T-helper 1 cell treated with Interleukin-12 subunit alpha and Interleukin-12 subunit beta and Interleukin-4 antibody, amounts not matched to agents 30 μg/mL and 1 μg/mL, for 36 hours (primary cell): ENCODE data around the gene NDUFA8.

Source experiments
- H3K27ac Mint-ChIP-seq: one replicate; pipeline ENCODE4 v1.8.0; 2021; ENCODE audit warnings: mild to moderate bottlenecking, mixed read lengths
- H3K27me3 Mint-ChIP-seq: one replicate; pipeline ENCODE4 v1.8.0; 2021; ENCODE audit warnings: low read depth, mixed read lengths
- H3K36me3 Mint-ChIP-seq: one replicate; pipeline ENCODE4 v1.8.0; 2021; ENCODE audit warnings: low read depth, mixed read lengths
- H3K4me1 Mint-ChIP-seq: one replicate; pipeline ENCODE4 v1.8.0; 2021; ENCODE audit warnings: low read depth, mixed read lengths
- H3K4me3 Mint-ChIP-seq: one replicate; pipeline ENCODE4 v1.8.0; 2021; ENCODE audit warnings: mild to moderate bottlenecking, moderate library complexity, mixed read lengths
- H3K9me3 Mint-ChIP-seq: one replicate; pipeline ENCODE4 v1.8.0; 2021; ENCODE audit warnings: mixed read lengths

The NDUFA8 gene

GRCh38 chr9:122115176-122116035 lies 44.2 kb downstream of the NDUFA8 start:
- no peak overlapping the region for H3K27ac Mint-ChIP-seq
- H3K27me3 Mint-ChIP-seq = no peaks in the 10 kb centered on the region
- no peaks in the 10 kb centered on the region for H3K9me3 Mint-ChIP-seq
- H3K4me1 Mint-ChIP-seq = no peaks in the 10 kb centered on the region
- no peak overlapping the region for H3K4me3 Mint-ChIP-seq
- no peaks in the 10 kb centered on the region for H3K36me3 Mint-ChIP-seq

- Mint-ChIP-seq H3K36me3 (no peaks in the 10 kb centered on the region), H3K4me3 (no peak overlapping the region), H3K4me1 (no peaks in the 10 kb centered on the region), H3K27ac (no peak overlapping the region), H3K9me3 (no peaks in the 10 kb centered on the region), H3K27me3 (no peaks in the 10 kb centered on the region)
Measured at GRCh38 chr9:122113574-122113973, 46.0 kb downstream of the NDUFA8 start.

DNA sequence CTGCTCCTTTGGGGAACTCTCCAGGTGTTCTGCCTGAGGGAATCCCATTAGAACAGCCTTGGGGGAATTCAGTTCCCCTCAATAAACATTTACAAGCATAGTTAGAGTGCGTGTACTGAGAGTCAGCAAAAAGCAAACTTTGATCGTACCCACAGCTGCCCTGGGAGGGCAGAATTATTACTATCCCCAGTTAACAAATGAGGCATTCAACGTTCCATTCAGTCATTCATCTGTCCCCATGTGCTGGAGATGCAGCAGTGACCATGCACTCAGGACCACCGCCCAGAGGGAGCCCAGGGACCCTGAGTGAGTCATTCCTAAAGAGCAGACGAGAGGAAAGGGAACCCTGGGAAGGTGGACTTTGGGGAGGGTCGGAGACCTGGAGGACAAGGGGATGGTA lies 47.3 kb downstream of the NDUFA8 start:
- H3K27me3 Mint-ChIP-seq = no peaks in the 10 kb centered on the region
- H3K36me3 Mint-ChIP-seq = no peaks in the 10 kb centered on the region
- no peaks in the 10 kb centered on the region for H3K9me3 Mint-ChIP-seq
- H3K27ac Mint-ChIP-seq = no peak overlapping the region
- no peak overlapping the region for H3K4me3 Mint-ChIP-seq
- no peaks in the 10 kb centered on the region for H3K4me1 Mint-ChIP-seq

DNA sequence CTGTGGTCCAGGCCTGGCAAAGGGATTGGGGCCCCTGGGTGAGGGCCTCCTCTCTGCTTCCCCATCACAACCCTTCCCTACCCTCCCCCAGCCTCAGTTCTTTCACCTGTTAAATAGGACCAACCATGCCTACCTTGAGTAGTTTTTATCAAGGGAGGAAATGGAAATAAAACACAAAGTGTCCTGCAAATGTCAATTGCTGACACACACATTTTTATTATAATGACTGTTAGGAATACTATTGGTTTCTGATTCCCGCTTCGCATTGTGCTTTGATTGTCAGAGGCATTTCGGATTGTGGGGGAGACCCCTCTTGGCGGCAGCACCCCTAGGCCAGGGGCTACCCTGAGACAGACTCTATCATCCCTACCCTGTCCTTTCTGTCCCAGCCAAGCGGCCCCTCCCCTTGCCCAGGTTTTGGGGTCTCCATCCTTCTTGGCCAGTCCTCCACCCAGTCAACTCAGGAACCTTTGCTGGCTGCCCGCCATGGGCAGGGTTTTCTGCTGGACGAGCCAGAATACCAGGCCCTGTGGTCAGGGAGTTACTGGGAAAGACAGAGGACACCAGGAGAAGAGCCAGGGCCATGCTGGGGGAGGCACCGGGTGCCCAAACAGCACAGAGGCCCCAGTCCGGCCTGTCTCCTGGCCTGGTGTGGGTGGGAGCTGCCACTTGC lies 48.0 kb downstream of the NDUFA8 start:
- Mint-ChIP-seq H3K9me3 (no peaks in the 10 kb centered on the region), H3K27ac (no peak overlapping the region), H3K27me3 (no peaks in the 10 kb centered on the region), H3K4me3 (no peak overlapping the region), H3K4me1 (no peaks in the 10 kb centered on the region), H3K36me3 (no peaks in the 10 kb centered on the region)

GRCh38 chr9:122110100-122110833 lies 49.3 kb downstream of the NDUFA8 start:
- Mint-ChIP-seq H3K27ac (no peak overlapping the region), H3K27me3 (no peaks in the 10 kb centered on the region), H3K36me3 (no peaks in the 10 kb centered on the region), H3K4me3 (no peak overlapping the region), H3K9me3 (no peaks in the 10 kb centered on the region), H3K4me1 (no peaks in the 10 kb centered on the region)

DNA sequence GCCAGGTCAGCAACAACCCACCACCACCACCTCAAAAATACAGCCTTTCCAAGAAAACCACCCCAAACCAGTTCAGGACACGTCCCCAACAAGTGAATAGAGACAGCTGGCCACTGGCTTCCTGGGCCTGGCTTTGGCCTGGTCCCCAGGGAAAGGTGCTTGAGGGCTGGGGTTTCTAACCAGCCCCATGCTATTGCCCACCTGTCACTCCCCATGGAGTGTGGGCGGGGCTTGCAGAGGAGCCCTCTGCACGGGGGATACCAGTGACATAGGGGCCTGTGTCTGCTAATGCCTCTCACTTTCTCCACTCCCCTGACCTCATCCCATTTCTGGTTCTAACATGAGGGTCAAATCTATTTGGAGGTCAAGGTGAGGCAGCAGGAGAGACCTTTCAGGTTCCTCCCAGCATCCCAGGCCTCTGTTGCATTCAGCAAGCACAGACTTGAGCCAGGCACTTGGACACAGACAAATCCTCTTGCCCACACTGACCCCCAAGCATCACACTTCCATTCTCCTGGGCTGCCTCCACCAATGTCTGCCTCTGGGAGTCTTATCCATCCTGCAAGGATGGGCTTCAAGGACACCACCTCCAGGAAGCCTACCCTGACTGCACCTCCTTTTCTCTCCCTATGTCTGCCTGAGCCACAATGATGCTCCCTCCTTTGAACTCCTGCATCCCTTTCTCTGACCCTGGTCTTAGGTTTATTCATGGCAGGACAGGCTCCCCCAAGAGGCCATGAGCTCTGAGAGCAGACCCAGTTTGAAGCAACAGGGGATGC lies 50.4 kb downstream of the NDUFA8 start:
- no peaks in the 10 kb centered on the region for H3K27me3 Mint-ChIP-seq
- H3K27ac Mint-ChIP-seq = no peak overlapping the region
- no peak overlapping the region for H3K4me3 Mint-ChIP-seq
- H3K36me3 Mint-ChIP-seq = no peaks in the 10 kb centered on the region
- H3K9me3 Mint-ChIP-seq = peaks cover 2% of the 10 kb centered on the region
- H3K4me1 Mint-ChIP-seq = no peaks in the 10 kb centered on the region

DNA sequence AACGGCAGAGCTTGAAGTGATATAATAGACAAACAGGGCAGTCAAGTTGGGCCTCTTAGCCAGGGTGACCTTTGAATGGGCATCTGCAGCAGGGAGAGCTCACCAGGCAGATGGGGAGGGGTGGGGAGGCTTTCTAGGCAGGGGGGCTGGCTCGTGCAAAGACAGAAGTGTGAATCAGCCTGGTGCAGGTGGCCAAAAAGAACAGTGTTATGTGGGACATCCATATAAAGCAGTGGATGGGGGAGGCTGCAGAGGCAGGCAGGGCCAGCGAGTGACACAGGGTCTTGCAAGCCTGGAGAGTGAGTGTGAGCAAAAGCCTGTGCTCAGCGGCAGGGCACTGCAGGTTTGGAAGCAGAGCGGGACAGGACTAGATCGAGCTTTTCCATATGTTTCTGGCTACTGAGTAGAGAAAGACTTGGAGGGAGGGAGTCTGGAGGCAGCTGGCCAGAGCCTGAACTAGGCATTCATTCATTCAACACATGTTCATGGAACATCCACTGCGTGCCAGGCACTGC lies 52.2 kb downstream of the NDUFA8 start:
- Mint-ChIP-seq H3K27me3 (no peaks in the 10 kb centered on the region), H3K36me3 (no peaks in the 10 kb centered on the region), H3K4me3 (no peak overlapping the region), H3K27ac (no peak overlapping the region), H3K4me1 (no peaks in the 10 kb centered on the region), H3K9me3 (peaks cover 8% of the 10 kb centered on the region)

DNA sequence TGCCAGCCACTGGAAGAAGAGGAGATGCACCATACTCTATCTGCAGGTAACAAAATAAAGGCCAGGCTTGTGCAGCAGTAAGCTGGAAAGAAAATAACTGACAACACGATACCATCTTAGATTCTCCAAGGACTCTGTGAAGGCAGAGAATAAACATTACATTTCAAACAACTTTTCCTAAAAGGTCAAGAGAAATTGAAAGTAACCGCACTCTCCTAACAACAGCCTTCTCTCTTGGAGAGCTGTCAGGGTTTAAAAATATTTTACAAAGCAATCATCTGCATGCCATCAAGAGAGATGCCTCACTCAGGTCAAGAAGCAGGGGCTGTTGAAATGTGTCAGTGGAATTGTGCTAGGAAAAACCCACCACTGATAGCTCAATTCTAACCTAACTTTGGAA lies 53.0 kb downstream of the NDUFA8 start:
- H3K36me3 Mint-ChIP-seq = no peaks in the 10 kb centered on the region
- H3K27ac Mint-ChIP-seq = no peak overlapping the region
- H3K4me1 Mint-ChIP-seq = no peaks in the 10 kb centered on the region
- H3K4me3 Mint-ChIP-seq = no peak overlapping the region
- H3K27me3 Mint-ChIP-seq = no peaks in the 10 kb centered on the region
- peaks cover 8% of the 10 kb centered on the region for H3K9me3 Mint-ChIP-seq

GRCh38 chr9:122103985-122104384 lies 55.6 kb downstream of the NDUFA8 start:
- H3K27ac Mint-ChIP-seq = no peak overlapping the region
- peaks cover 6% of the 10 kb centered on the region for H3K27me3 Mint-ChIP-seq
- H3K9me3 Mint-ChIP-seq = peaks cover 8% of the 10 kb centered on the region
- H3K4me1 Mint-ChIP-seq = peaks cover 2% of the 10 kb centered on the region
- no peaks in the 10 kb centered on the region for H3K36me3 Mint-ChIP-seq
- H3K4me3 Mint-ChIP-seq = no peak overlapping the region

GRCh38 chr9:122102156-122102555 lies 57.4 kb downstream of the NDUFA8 start:
- H3K36me3 Mint-ChIP-seq = no peaks in the 10 kb centered on the region
- peaks cover 8% of the 10 kb centered on the region for H3K9me3 Mint-ChIP-seq
- H3K27ac Mint-ChIP-seq = no peak overlapping the region
- peaks cover 13% of the 10 kb centered on the region for H3K27me3 Mint-ChIP-seq
- peaks cover 2% of the 10 kb centered on the region for H3K4me1 Mint-ChIP-seq
- H3K4me3 Mint-ChIP-seq = no peak overlapping the region

GRCh38 chr9:122100756-122101155 lies 58.8 kb downstream of the NDUFA8 start:
- Mint-ChIP-seq H3K9me3 (peaks cover 8% of the 10 kb centered on the region), H3K36me3 (no peaks in the 10 kb centered on the region), H3K4me1 (peaks cover 4% of the 10 kb centered on the region), H3K4me3 (no peak overlapping the region), H3K27me3 (peaks cover 20% of the 10 kb centered on the region), H3K27ac (no peak overlapping the region)

DNA sequence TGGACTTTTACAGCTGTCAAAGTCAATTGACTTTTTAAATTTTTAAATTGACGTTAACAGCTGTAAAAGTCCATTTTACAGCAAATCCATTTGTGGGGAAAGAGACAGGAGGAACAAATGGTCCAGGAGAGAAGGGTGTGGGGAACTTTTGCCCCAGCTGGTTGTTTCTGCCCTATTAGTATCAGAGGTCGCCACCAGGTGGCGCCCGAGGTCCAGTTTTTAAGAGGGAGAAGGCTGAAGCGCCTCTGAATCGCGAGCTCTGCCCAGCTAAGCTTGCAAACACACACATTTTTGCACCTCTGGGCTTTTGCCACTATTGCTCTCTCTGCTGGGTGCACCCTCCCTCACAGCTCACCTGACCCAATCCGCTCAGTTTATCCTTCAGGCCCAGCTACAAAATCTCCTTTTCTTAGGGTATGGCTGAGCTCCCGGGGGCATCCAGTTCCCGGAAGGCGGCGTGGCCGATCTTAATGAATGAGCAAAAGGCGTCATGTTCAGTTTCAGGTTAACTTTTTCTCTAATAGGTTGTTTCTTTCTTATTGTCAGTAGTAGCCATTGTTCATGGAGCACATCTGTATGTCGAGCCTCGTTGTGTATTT lies 60.2 kb downstream of the NDUFA8 start:
- no peak overlapping the region for H3K27ac Mint-ChIP-seq
- no peaks in the 10 kb centered on the region for H3K36me3 Mint-ChIP-seq
- H3K4me3 Mint-ChIP-seq = peak overlapping the region; percentile 18
- peaks cover 12% of the 10 kb centered on the region for H3K4me1 Mint-ChIP-seq
- H3K9me3 Mint-ChIP-seq = peaks cover 7% of the 10 kb centered on the region
- H3K27me3 Mint-ChIP-seq = peaks cover 28% of the 10 kb centered on the region

- Mint-ChIP-seq H3K36me3 (no peaks in the 10 kb centered on the region), H3K27ac (no peak overlapping the region), H3K27me3 (peaks cover 28% of the 10 kb centered on the region)
Measured at GRCh38 chr9:122097679-122098315, 61.8 kb downstream of the NDUFA8 start.

More at GRCh38 chr9:122097679-122098315, 61.8 kb downstream of the NDUFA8 start:
- Mint-ChIP-seq H3K4me3 (no peak overlapping the region), H3K4me1 (peaks cover 16% of the 10 kb centered on the region), H3K9me3 (no peaks in the 10 kb centered on the region)
